Prostate gland (tissue), 2 donors: ENCODE data around the gene HEG1.

ENCODE experiments used
- CTCF ChIP-seq, 4 experiments: fragments of 200-600 bp in 2 of 4; fragments of 450-650 bp in 2 of 4; sonication (generic) in 2 of 4; IDR thresholded peaks; 1 replicate in 3 of 4; 2 replicates in 1 of 4; pipeline ENCODE4 v1.5.1; 2016 to 2019; ENCODE audit warnings: antibody characterized with exemption in 4 of 4, mild to moderate bottlenecking in 2 of 4, moderate library complexity in 2 of 4
- POLR2A ChIP-seq: fragments of 450-650 bp; IDR thresholded peaks from one replicate; pipeline ENCODE4 v1.6.1; 2016; ENCODE audit warnings: antibody characterized with exemption, mild to moderate bottlenecking

GRCh38 chr3:125023833-125024555 lies 31.8 kb downstream of the HEG1 start:
- TF ChIP-seq CTCF (IDR thresholded peaks at IDR 0.05) (no peak), POLR2A (no peak)
